ENCODE measurements around the gene LPAR3.

GRCh38 chr1:84809023-84809422, 84.0 kb downstream of the LPAR3 start:
- TF ChIP-seq CTCF (IDR thresholded peaks at IDR 0.05) (no peak), ZFX (IDR thresholded peaks at IDR 0.05; ENCODE audit: borderline replicate concordance) (no peak)

Measured in 22Rv1 (cell line).